HG03460 (cell line): ENCODE data around the gene PSMD8.

Experiments
- ATAC-seq: cut with Tn5 transposase; IDR thresholded peaks from one replicate; pipeline ENCODE4 v1.9.1; 2021; ENCODE audit not compliant: unreplicated experiment

PSMD8 gene

DNA sequence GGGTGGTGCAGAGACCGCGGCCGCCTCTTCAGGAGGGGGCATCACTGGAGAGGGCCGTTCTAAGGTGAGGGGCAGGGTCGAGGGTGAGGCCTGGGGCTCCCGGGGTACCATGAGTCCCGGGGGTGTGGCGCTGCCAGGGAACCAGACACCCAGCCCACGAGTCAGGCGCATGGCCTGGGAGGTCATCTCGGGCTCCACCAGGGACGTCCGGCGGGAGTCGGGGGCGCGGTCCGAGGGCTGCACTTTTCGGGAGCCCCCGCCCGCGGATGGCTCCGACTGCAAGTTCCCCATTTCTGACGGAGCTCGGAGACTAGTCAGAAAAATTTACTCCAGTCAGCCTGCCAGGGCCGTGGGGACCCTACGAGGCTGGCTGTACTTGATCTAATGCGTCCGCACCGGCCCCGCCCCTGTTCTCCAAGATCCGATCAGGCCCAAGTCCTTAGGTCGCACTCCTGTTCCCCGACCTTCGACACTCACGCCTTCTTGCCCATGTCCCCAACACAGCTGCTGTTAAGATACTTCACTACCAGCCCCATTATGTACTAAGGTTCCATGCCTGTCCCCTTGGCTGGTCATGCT lies 12.7 kb downstream of the PSMD8 start:
- ATAC-seq = no peak

DNA sequence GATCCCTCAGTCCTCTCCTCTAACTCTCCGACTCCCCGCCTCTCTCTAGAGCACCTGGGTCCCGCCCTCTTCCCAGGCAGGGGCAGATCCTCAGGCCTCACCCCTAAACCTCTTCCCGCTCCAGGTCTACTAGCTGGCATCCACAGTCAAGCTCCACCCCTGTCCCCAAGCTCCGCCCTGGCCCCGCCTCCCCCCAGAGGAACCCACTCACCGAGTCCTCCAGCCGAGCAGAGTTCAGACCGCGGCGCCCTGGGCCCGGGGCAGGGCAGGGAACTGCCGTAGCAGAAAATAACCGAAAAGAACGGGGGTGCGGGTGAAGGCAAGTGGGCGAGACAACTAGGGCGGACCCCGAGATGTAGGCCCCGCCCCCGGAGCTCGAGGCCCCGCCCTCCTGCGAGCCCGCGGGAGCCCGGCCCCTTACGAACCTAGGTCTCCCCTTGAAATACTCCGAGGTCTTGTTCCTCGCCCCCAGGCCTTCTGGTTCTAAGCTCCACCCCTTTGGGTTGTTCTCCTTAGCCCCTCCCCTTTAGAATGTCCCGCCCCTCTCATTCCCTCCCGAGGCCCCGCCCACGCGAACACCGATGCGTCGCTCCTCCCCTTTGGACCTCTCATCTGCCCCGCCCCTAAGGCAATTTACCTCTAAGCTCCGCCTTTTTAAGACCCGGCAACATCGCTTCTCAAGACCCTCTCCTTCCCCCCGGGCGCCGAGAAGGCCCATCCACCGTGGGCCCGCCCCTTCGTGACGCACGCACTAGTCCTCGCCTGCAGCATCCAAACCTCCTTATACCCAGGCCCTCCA lies 13.4 kb downstream of the PSMD8 start, which contains the start of gene GGN:
Gene GGN (minus strand): TSS at position 485 of the 799 bp plus-strand sequence. CDS start 773 bp downstream, outside the sequence.
- ATAC-seq = peak; percentile 51

DNA sequence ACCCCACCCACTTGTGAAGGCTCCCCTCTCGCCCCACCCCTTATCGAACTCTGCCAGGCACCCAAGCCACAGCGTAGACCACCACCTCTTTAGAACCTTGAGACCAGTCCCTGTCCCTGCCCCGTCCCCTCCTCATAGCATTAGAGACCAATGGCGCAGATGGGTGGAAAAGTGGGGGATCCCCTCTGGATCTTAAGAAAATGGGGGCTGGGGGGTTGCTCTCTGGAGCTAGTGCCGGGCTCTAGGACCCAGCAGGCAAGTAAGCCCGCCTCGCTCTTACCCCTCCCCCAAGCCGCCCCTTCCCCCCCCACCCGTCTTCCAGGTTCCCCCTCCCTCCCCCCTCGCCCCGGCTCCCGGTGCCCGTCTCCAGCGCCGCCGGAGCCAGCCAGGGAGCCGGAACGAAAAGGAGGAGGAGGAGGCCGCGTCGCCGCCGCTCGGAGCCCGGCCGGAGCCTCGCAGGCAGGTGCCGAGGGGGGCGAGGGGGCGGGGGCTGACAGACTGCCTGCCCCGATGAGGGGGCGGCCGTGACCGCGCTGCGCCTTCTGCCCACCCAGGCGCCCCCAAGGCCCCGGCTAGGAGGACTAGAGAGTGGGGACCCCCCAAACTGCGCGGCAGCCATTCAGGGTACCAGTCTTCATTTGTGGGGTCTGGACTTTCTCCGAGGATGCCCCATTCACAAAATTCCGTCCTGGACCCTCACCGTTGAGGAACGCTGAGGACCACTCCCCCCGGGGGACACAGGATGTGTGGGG lies 14.2 kb downstream of the PSMD8 start, which contains the start of gene SPRED3:
Gene SPRED3 (plus strand): TSS at position 349 of the 752 bp plus-strand sequence. CDS start 1,606 bp downstream, outside the sequence.
- ATAC-seq = no peak

GRCh38 chr19:38389101-38389925 lies 14.9 kb downstream of the PSMD8 start:
- no peak for ATAC-seq

- no peak for ATAC-seq
Observed at GRCh38 chr19:38389957-38390924, 15.9 kb downstream of the PSMD8 start.

DNA sequence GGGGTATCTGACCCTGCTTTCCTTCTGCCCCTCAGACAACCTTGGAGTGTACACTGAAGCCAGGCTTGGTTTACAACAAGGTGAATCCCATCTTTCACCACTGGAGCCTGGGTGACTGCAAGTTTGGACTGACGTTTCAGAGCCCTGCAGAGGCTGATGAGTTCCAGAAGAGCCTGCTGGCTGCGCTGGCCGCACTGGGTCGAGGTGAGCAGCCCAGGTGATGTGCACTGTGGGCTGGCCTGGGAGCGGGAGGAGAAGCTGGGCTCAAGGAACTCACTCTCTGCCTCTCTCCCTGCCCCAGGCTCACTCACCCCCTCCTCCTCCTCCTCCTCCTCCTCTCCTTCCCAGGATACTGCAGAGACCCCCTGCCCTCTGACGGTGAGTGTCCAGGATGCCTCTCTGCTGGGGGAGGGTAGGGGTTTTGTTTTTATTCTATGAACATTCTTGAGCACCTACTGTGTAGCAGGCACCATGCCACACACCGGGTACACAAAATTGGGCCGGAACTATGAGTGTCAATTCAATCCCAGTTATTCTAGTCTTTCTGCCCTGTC lies 17.6 kb downstream of the PSMD8 start:
- no peak for ATAC-seq

GRCh38 chr19:38392707-38393308 lies 18.4 kb downstream of the PSMD8 start:
- ATAC-seq = no peak

DNA sequence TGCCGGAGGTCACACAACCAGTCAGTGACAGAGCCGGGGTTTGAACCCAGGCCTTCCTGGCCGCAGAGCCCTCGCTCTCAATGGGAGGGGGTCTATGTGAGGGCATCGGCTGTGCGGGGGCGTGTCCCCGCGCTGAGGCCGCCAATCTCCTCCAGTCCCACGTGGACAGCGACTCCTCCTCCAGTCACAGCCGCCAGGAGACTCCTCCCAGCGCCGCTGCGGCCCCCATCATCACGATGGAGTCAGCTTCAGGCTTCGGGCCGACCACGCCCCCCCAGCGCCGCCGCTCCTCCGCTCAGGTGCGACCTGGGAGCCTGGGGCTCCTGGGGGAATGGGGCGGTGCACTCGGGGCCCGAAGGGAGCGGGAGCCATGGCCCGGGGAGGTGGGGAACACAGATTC lies 20.1 kb downstream of the PSMD8 start:
- ATAC-seq = no peak

DNA sequence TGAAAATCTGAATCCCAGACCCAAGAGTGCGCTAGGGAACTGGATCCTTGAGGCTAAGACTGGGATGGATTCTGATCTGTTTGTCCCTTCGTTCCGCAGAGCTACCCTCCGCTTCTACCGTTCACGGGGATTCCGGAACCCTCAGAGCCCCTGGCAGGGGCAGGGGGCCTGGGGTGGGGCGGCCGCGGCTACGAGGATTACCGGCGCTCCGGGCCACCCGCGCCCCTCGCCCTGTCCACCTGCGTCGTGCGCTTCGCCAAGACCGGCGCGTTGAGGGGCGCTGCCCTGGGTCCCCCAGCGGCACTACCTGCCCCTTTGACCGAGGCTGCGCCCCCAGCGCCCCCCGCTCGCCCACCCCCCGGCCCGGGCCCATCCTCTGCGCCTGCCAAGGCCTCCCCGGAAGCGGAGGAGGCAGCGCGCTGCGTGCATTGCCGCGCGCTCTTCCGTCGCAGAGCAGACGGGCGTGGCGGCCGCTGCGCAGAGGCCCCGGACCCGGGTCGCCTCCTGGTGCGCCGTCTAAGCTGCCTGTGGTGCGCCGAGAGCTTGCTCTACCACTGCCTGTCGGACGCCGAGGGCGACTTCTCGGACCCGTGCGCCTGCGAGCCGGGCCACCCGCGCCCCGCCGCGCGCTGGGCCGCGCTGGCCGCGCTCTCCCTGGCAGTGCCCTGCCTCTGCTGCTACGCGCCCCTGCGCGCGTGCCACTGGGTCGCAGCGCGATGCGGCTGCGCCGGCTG lies 21.2 kb downstream of the PSMD8 start:
- ATAC-seq = no peak

GRCh38 chr19:38399081-38399480 lies 24.7 kb downstream of the PSMD8 start:
- ATAC-seq = no peak

DNA sequence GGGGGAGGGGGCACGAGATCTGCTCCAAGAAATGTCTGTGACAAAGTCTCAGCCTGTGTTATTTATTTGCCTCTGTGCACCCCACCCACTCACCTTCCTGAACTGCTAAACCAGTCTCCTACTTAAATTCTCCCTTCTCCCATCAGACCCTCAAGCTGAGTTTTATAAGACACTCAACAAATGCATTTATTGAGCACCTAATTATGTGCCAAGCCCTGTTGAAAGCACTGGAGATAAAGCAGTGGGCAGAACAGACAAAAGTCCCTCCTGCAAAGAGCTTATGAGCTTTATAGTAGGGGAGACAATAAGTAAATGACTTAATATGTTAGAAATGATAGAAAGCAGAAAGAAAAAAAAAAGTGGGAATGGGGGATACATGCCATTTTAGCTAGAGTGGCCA lies 25.2 kb downstream of the PSMD8 start:
- no peak for ATAC-seq

DNA sequence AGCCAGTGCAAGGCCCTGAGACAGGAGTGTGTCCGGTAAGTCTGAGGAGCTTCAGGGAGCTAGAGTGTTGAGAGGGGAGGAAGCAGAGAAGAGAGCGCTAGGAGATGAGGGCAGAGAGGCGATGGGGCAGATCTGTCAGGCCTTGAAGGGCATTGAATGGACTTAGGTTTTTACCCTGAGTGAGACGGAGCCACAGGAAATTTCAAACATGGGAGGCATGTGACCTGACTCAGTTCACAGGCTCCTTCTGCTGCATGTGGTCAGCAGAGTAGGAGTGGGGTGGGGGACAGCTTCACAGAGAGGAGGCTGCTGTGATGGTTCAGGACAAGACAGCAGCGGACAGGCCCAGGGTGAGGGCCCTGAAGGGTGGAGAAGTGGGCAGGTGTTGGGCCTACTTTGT lies 26.0 kb downstream of the PSMD8 start:
- ATAC-seq = no peak

- no peak for ATAC-seq
Observed at GRCh38 chr19:38401148-38401547, 26.8 kb downstream of the PSMD8 start.

GRCh38 chr19:38402623-38402966 lies 28.2 kb downstream of the PSMD8 start:
- ATAC-seq = no peak

- ATAC-seq = peak; percentile 89
Observed at GRCh38 chr19:38402967-38403674, 28.8 kb downstream of the PSMD8 start, which contains the start of gene FAM98C. FAM98C (plus strand) TSS chr19:38403093; CDS start chr19:38403154, 61 bp downstream.

DNA sequence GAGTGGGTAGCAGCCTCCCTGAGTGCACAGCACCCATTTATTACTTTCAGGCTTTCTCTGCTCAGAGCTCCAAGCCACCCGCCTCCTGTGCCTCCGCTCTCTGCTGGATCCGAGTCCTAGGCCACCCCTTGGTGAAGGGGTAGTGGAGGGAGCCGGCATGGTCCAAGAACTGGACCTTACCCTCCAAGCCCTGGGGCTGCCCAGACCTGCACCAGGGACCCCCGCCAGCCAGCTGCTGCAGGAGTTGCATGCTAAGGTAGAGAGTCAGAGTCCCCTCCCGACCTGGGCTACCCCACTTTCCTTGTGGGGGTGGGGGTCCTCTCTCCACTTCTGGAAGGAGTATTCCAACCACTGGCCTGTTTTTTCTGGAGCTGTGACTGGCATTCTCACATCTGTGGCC lies 30.5 kb downstream of the PSMD8 start:
- no peak for ATAC-seq

DNA sequence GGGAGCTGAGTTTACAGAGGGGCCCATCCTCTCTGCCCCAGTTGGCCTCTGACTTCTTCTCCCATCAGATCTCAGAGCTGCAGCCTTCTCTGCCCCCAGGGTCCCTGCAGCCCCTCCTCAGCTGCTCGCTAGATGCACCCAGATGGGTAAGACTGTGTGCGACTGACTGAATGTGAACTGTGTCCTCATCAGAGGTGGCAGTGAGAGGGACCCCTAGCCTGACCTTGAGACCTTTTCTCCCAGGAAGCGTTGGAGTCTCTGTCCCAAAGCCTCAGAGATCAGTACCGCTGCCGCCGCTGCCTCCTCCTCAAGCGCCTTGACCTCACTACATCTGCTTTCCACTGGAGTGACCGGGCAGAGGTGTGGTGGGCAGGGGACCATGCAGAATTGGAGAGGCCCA lies 30.9 kb downstream of the PSMD8 start:
- ATAC-seq = no peak
